GDM1 (cell line): ENCODE results near the gene ENO3.

ENCODE experiments used
- DNase-seq: peaks from one replicate; lab custom pipeline; 2025; lab: John Stamatoyannopoulos, UW

The ENO3 gene

GRCh38 chr17:4973256-4974114, 22.6 kb downstream of the ENO3 start:
- no peak for DNase-seq

- DNase-seq, result no peak
Measured at GRCh38 chr17:4974115-4974670, 23.3 kb downstream of the ENO3 start.

GRCh38 chr17:4978726-4979125, 27.8 kb downstream of the ENO3 start:
- DNase-seq, result peak; percentile 73

GRCh38 chr17:4980644-4981216, 29.8 kb downstream of the ENO3 start:
- DNase-seq, result peak; percentile 53

- no peak for DNase-seq
Measured at GRCh38 chr17:4982305-4982704, 31.4 kb downstream of the ENO3 start.

GRCh38 chr17:4986403-4986802, 35.5 kb downstream of the ENO3 start:
- DNase-seq, result no peak

- DNase-seq, result peak; percentile 80
Measured at GRCh38 chr17:4986951-4987766, 36.2 kb downstream of the ENO3 start, which contains the start of gene CAMTA2. Gene CAMTA2, minus strand, starts transcription at chr17:4987675. Its CDS starts 1,453 bp downstream, at chr17:4986222.

- DNase-seq, result no peak
Measured at GRCh38 chr17:4987767-4988567, 37.0 kb downstream of the ENO3 start.

- DNase-seq, result no peak
Measured at GRCh38 chr17:4994081-4994595, 43.2 kb downstream of the ENO3 start.

- DNase-seq, result peak; percentile 85
Measured at GRCh38 chr17:4997302-4998026, 46.5 kb downstream of the ENO3 start, which contains the start of the genes INCA1 and KIF1C. Gene INCA1, minus strand, starts transcription at chr17:4997522. Its CDS starts 3,085 bp downstream, at chr17:4994437. Gene KIF1C, plus strand, starts transcription at chr17:4997950. Its CDS starts 2,297 bp downstream, at chr17:5000247.

- DNase-seq, result no peak
Measured at GRCh38 chr17:4998027-4998731, 47.3 kb downstream of the ENO3 start.

GRCh38 chr17:4998732-4999429, 48.0 kb downstream of the ENO3 start:
- no peak for DNase-seq

GRCh38 chr17:4999430-5000093, 48.6 kb downstream of the ENO3 start:
- no peak for DNase-seq

GRCh38 chr17:5000237-5000639, 49.3 kb downstream of the ENO3 start:
- DNase-seq, result no peak

GRCh38 chr17:5002121-5002788, 51.3 kb downstream of the ENO3 start:
- DNase-seq, result no peak

- DNase-seq, result no peak
Measured at GRCh38 chr17:5003214-5003867, 52.4 kb downstream of the ENO3 start.
